ENCODE measurements around the gene PSME3.

DNA sequence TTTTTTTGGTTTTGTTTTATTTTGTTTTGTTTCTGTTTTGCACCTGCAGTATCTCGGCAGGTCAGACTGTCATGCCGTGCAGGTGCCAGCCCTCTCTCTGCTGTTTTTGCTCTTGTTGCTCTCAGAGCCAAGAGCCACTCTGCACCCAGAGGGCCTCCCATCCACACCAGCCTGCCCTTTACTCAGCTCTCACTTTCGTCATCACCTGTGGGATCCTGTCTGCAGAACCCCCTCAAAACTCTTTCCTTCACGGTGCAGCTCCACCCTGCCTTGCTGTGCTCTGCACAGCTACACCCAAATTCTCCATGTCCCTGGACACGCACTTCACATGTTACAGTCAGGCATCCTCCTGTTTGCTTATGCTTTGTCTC, 20.4 kb downstream of the PSME3 start:
- TF ChIP-seq CTCF (IDR thresholded peaks at IDR 0.05; ENCODE audit: insufficient read depth, low read length, poor library complexity, severe bottlenecking), result no peak
- TF ChIP-seq EZH2phosphoT487 (conservative IDR thresholded peaks at IDR 0.05; ENCODE audit: low read length), result no peak

All from SU-DHL-6 (cell line).